K562 (cell line): ENCODE data around the gene ATP2A3. TPM values are rescaled to one million over a fixed set of nuclear protein-coding genes. Genes with fewer than 3 reads are reported as not detected.

Source experiments
- ATF7 ChIP-seq: fragments of 450-650 bp; IDR thresholded peaks from 2 replicates; pipeline ENCODE4 v1.7.1; 2014; ENCODE audit warnings: mild to moderate bottlenecking, moderate library complexity
- BHLHE40 ChIP-seq: IDR thresholded peaks from 2 replicates; pipeline ENCODE4 v1.6.1; 2011; ENCODE audit warnings: low read length, improper control_type of control experiment
- DIDO1 ChIP-seq: fragments of 450-650 bp; IDR thresholded peaks from 2 replicates; pipeline ENCODE4 v1.6.1; 2016; ENCODE audit warnings: low read depth, missing biosample characterization, missing genetic modification characterization
- HDAC8 ChIP-seq: fragments of 450-650 bp; IDR thresholded peaks from 2 replicates; pipeline ENCODE4 v1.6.1; 2016; ENCODE audit warnings: mild to moderate bottlenecking, missing genetic modification characterization, moderate library complexity, missing compliant biosample characterization
- HSF4 ChIP-seq: fragments of 250-450 bp; sonication (Bioruptor Pico); IDR thresholded peaks from 2 replicates; pipeline ENCODE4 v2.1.2; 2022; ENCODE audit warnings: mild to moderate bottlenecking, moderate library complexity, borderline replicate concordance
- KAT8 ChIP-seq: fragments of 450-650 bp; IDR thresholded peaks from 2 replicates; pipeline ENCODE4 v1.6.1; 2016; ENCODE audit warnings: low read depth, mild to moderate bottlenecking
- MAFF ChIP-seq: IDR thresholded peaks from 2 replicates; pipeline ENCODE4 v1.6.1; 2012; ENCODE audit warnings: low read length, improper control_type of control experiment
- NFYB ChIP-seq: IDR thresholded peaks from 2 replicates; pipeline ENCODE4 v1.6.1; 2011; ENCODE audit warnings: mild to moderate bottlenecking, moderate library complexity; ENCODE audit not compliant: insufficient read length; ENCODE audit errors: extremely low read depth
- NONO ChIP-seq, 2 experiments: fragments of 200-400 bp in 1 of 2; fragments of 450-650 bp in 1 of 2; formaldehyde crosslinking in 1 of 2; IDR thresholded peaks; 2 replicates each; pipeline ENCODE4 v1.6.1; 2017; ENCODE audit warnings: low read depth in 2 of 2, mild to moderate bottlenecking in 2 of 2, moderate library complexity in 2 of 2, low read length in 1 of 2
- SLC30A9 ChIP-seq: fragments of 250-450 bp; sonication (Bioruptor Pico); IDR thresholded peaks from 2 replicates; pipeline ENCODE4 v1.8.0; 2022; ENCODE audit warnings: mild to moderate bottlenecking, moderate library complexity
- SMC3 ChIP-seq: conservative IDR thresholded peaks from 2 replicates; pipeline ENCODE4 v1.6.1; 2011; ENCODE audit warnings: low read depth, low read length, improper control_type of control experiment; ENCODE audit not compliant: insufficient read depth
- STAT5B ChIP-seq: fragments of 250-450 bp; sonication (Bioruptor Pico); IDR thresholded peaks from 2 replicates; pipeline ENCODE4 v1.8.0; 2021; ENCODE audit warnings: mild to moderate bottlenecking, inconsistent platforms
- TBP ChIP-seq: optimal IDR thresholded peaks from 2 replicates; pipeline ENCODE3; 2011; ENCODE audit warnings: low read depth, low read length, improper control_type of control experiment
- THRAP3 ChIP-seq: fragments of 450-650 bp; IDR thresholded peaks from 2 replicates; pipeline ENCODE4 v1.6.1; 2016; ENCODE audit warnings: mild to moderate bottlenecking, inconsistent platforms, borderline replicate concordance
- ZNF134 ChIP-seq: fragments of 250-450 bp; sonication (Bioruptor Pico); conservative IDR thresholded peaks from 2 replicates; pipeline ENCODE4 v1.4.0; 2020
- ZNF23 ChIP-seq: fragments of 250-450 bp; sonication (Bioruptor Pico); IDR thresholded peaks from 2 replicates; pipeline ENCODE4 v1.4.0; 2020; ENCODE audit warnings: mild to moderate bottlenecking
- ZNF589 ChIP-seq: fragments of 200-800 bp; sonication (Bioruptor generic); IDR thresholded peaks from 2 replicates; pipeline ENCODE4 v1.6.1; 2016; ENCODE audit warnings: low read depth, missing genetic modification characterization, missing compliant biosample characterization
- ZZZ3 ChIP-seq: fragments of 450-650 bp; IDR thresholded peaks from 2 replicates; pipeline ENCODE4 v1.6.1; 2016; ENCODE audit warnings: antibody characterized with exemption, mild to moderate bottlenecking, moderate library complexity
- polyA plus RNA-seq, 8 experiments: library from polyadenylated mRNA; depleted of rRNA in 4 of 8; stranded (reverse) in 5 of 8; unstranded in 3 of 8; fragments of >200 nt; fragmentation: Nextera tagmentation in 2 of 8; fragmentation: Illumina TruSeq in 1 of 8; extraction: Ambion mirVana in 2 of 8; extraction: Trizol in 1 of 8; gene quantifications; 2 replicates each; pipeline versions ENCODE4 v1.2.1 to v1.2.3, GENCODE V29; 2011 to 2014; ENCODE audit warnings: inconsistent platforms in 1 of 8, missing spikeins in 1 of 8
- total RNA-seq, 7 experiments: library from RNA; depleted of rRNA in 6 of 7; stranded (reverse); fragments of >200 nt in 6 of 7; fragmentation: Illumina TruSeq in 2 of 7; extraction: Trizol in 2 of 7; gene quantifications; 2 replicates each; pipeline versions ENCODE4 v1.2.1 to v1.2.3, GENCODE V29; 2011 to 2021; ENCODE audit warnings: low replicate concordance in 1 of 7
- TF ChIP-seq, protein P1 (sequence below): sonication (generic); formaldehyde crosslinking; IDR thresholded peaks from 2 replicates; pipeline ENCODE4 v1.8.0; 2022; ENCODE audit warnings: missing genetic modification reagents, mild to moderate bottlenecking, moderate library complexity, borderline replicate concordance
- TF ChIP-seq, protein P2 (sequence below): sonication (generic); formaldehyde crosslinking; IDR thresholded peaks from 2 replicates; pipeline ENCODE4 v1.8.0; 2022; ENCODE audit warnings: mild to moderate bottlenecking, missing genetic modification reagents
- TF ChIP-seq, protein P3 (sequence below), 2 experiments: IDR thresholded peaks; 2 replicates each; pipeline ENCODE4 v1.6.1; 2011; ENCODE audit warnings: borderline replicate concordance in 1 of 2, control low read depth in 1 of 2, low read depth in 1 of 2, low read length in 1 of 2, mild to moderate bottlenecking in 1 of 2, mixed read lengths in 1 of 2, moderate library complexity in 1 of 2; ENCODE audit not compliant: insufficient read depth in 1 of 2, insufficient read length in 1 of 2, poor library complexity in 1 of 2, severe bottlenecking in 1 of 2; ENCODE audit errors: extremely low read depth in 1 of 2
- TF ChIP-seq, protein P4 (sequence below): fragments of 450-650 bp; IDR thresholded peaks from 2 replicates; pipeline ENCODE4 v1.6.1; 2017; ENCODE audit warnings: mild to moderate bottlenecking, moderate library complexity

Gene ATP2A3
- total and polyA plus RNA-seq, 9 of the 15 experiments (the other 6 are each of a cell fraction or from before 2014, with no cell fraction given): 0.65 to 103 (median 31.3) TPM

DNA sequence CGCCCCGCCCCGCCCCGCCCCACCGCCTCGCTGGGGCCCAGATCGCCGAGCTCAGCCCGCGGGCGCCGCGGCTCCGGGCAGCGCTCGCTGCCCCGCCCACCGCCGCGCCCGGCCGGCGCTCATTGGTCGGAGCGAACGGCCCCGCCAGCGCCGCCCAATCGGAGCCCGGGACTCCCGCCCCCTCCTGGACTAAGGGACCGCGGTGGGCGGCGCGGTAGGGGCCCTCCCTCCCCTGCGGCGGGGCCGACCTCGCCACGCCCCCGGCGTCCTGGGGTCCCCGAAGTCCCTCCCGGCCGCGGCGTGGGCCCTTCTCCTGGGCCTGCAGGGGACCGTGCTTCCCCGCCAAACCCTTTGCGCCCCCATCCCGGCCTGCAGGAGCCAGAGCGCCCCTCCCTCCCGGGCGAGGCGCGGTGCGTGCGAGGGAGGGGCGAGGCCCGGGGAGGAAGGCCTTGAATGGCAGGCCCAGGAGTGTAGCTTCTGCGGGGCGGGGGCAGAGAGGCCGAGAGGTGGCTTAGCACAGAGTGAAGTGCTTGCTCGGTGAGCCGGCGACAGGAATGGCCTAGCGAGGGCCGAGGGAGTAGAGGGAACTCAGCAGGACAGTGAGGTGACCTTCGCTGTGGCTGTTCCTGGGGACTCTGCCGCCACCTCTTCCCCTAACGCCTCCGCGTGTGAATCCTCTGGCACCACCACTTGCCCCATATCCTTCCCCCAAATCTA is 71.1 kb downstream of the ATP2A3 start, which contains the start of gene CAMKK1 (continued):
- TF ChIP-seq KAT8 (no peak), NFYB (peak; percentile 60), THRAP3 (no peak), HSF4 (CRISPR knock-in tag) (no peak), ZNF23 (CRISPR knock-in tag) (no peak), SMC3 (no peak), ZNF589 (no peak), ZNF134 (CRISPR knock-in tag) (no peak), MAFF (no peak), DIDO1 (no peak), NONO (IDR thresholded peaks at IDR 0.05; ENCODE audit: low read depth in 2 of 2, low read length in 1 of 2) (0 out of 4 replicates have a peak, but pooled peaks of 1 of the 2 experiments have one; percentile 21), HDAC8 (no peak), ZZZ3 (no peak), STAT5B (CRISPR knock-in tag) (no peak), ATF7 (peak; percentile 56), SLC30A9 (CRISPR knock-in tag) (no peak), TBP (no peak), BHLHE40 (0 out of 2 replicates have a peak, but pooled peaks have one; percentile 14)
- TF ChIP-seq, protein P1, sequence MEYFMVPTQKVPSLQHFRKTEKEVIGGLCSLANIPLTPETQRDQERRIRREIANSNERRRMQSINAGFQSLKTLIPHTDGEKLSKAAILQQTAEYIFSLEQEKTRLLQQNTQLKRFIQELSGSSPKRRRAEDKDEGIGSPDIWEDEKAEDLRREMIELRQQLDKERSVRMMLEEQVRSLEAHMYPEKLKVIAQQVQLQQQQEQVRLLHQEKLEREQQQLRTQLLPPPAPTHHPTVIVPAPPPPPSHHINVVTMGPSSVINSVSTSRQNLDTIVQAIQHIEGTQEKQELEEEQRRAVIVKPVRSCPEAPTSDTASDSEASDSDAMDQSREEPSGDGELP (CRISPR knock-in tag): 0 out of 2 replicates have a peak, but pooled peaks have one; percentile 32
- TF ChIP-seq, protein P2, sequence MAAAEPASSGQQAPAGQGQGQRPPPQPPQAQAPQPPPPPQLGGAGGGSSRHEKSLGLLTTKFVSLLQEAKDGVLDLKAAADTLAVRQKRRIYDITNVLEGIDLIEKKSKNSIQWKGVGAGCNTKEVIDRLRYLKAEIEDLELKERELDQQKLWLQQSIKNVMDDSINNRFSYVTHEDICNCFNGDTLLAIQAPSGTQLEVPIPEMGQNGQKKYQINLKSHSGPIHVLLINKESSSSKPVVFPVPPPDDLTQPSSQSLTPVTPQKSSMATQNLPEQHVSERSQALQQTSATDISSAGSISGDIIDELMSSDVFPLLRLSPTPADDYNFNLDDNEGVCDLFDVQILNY (CRISPR knock-in tag): no peak
- TF ChIP-seq, protein P3, sequence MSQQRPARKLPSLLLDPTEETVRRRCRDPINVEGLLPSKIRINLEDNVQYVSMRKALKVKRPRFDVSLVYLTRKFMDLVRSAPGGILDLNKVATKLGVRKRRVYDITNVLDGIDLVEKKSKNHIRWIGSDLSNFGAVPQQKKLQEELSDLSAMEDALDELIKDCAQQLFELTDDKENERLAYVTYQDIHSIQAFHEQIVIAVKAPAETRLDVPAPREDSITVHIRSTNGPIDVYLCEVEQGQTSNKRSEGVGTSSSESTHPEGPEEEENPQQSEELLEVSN (IDR thresholded peaks at IDR 0.05; ENCODE audit: borderline replicate concordance in 1 of 2, extremely low read depth in 1 of 2, insufficient read depth in 1 of 2, insufficient read length in 1 of 2, low read depth in 1 of 2, low read length in 1 of 2, poor library complexity in 1 of 2, severe bottlenecking in 1 of 2): peak; percentile 10 to 59
- TF ChIP-seq, protein P4, sequence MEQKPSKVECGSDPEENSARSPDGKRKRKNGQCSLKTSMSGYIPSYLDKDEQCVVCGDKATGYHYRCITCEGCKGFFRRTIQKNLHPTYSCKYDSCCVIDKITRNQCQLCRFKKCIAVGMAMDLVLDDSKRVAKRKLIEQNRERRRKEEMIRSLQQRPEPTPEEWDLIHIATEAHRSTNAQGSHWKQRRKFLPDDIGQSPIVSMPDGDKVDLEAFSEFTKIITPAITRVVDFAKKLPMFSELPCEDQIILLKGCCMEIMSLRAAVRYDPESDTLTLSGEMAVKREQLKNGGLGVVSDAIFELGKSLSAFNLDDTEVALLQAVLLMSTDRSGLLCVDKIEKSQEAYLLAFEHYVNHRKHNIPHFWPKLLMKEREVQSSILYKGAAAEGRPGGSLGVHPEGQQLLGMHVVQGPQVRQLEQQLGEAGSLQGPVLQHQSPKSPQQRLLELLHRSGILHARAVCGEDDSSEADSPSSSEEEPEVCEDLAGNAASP: no peak
